Measurements from ENCODE around the gene SLC7A6.
A peak's percentile ranks its signal among the peaks of the same experiment; 100 is the strongest.

Gene SLC7A6

GRCh38 chr16:68296291-68296690 is 32.0 kb downstream of the SLC7A6 start:
- no peak for DNase-seq (ENCODE audit: low read depth)

GRCh38 chr16:68296693-68297092 is 32.4 kb downstream of the SLC7A6 start:
- DNase-seq (ENCODE audit: low read depth) = no peak
- no peak overlapping the region for H3K4me3 ChIP-seq (ENCODE audit: low read depth, low read length)

More at GRCh38 chr16:68296291-68296690, 32.0 kb downstream of the SLC7A6 start:
- no peak overlapping the region for H3K4me3 ChIP-seq (ENCODE audit: low read depth, low read length)

GRCh38 chr16:68297908-68298307 is 33.6 kb downstream of the SLC7A6 start:
- no peak for DNase-seq (ENCODE audit: low read depth)
- no peak overlapping the region for H3K4me3 ChIP-seq (ENCODE audit: low read depth, low read length)

DNA sequence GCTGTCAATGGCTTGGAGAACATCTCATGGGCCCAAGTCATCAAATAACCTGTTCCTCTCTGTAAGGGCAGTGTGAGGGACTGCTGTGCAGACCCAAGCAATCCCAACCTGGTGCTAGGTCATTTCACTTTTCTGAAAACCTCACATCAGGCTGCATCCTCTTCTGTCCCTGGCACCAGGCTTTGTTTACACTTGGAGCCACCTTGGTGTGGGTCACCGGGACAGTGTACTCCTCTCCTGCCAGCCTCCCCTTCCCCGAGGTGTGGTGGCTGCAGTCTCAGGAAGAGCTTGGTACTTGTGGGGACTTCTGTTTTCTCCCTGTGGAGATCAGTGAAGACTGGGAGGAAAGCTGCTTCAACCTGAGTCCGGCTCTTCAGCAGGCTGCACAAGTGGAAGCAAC is 34.0 kb downstream of the SLC7A6 start:
- DNase-seq (ENCODE audit: low read depth) = no peak
- H3K4me3 ChIP-seq (ENCODE audit: low read depth, low read length) = no peak overlapping the region

- DNase-seq (ENCODE audit: low read depth) = no peak
Measured at GRCh38 chr16:68298907-68299561, 34.7 kb downstream of the SLC7A6 start.

DNA sequence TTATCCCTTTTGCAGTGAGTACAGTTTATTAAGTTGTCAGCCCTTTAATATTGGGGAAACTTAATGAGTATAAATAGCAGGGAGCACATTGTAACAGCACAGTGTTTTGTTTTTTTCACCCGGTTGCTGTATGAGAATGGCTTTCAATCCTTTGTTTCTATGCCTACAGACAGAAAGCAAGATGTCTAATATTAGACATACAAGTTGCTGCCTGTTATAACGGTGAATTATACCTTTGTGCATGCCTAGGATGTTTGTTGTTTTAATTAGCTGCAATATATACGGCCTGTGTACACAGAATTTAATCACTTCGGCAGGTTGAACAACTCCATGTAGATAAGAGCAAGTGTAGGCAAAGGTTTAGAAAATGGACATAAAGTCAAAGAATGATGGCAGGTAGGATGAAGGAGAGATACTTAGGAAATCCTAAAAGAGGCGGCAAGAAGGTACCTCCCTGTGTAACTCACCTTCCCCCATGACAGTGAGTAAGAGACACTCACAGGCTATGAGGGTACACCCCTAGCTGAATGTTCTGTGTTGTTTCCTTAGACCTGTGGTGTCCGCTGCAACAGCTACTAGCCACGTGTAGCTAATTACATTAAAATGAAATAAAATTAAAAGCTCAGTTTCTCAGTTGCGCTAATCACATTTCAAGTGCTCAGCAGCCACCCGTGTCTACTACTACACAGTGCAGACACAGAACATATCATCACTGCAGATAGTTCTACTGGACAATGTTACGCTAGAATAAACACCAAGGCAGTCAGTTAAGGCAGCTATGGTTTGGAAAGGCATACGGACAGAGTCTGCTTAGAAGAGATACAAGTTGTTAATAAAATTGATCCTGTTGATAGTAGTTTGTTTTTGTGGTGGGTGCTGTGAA is 35.5 kb downstream of the SLC7A6 start:
- no peak overlapping the region for H3K4me3 ChIP-seq (ENCODE audit: low read depth, low read length)
- DNase-seq (ENCODE audit: low read depth) = no peak

More at GRCh38 chr16:68298907-68299561, 34.7 kb downstream of the SLC7A6 start:
- no peak overlapping the region for H3K4me3 ChIP-seq (ENCODE audit: low read depth, low read length)

- H3K4me3 ChIP-seq (ENCODE audit: low read depth, low read length) = no peak overlapping the region
- DNase-seq (ENCODE audit: low read depth) = no peak
Measured at GRCh38 chr16:68300734-68301459, 36.6 kb downstream of the SLC7A6 start.

DNA sequence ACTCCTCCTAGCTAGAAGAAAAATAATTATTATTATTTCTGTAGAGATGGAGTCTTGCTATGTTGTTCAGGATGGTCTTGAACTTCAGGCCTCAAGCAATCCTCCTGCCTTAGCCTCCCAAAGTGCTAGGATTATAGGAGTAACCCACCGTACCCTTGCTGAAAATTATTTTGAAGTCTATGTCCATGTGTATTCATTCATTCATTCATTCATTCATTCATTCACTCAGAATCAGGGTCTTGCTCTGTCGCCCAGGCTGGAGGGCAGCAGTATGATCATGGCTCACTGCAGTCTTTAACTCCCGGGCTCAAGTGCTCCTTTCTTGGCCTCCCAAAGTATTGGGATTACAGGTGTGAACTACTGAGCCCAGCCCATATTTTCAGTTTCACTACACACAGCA is 42.3 kb downstream of the SLC7A6 start:
- H3K4me3 ChIP-seq (ENCODE audit: low read depth, low read length) = no peak overlapping the region
- DNase-seq (ENCODE audit: low read depth) = no peak

GRCh38 chr16:68309799-68310198 is 45.5 kb downstream of the SLC7A6 start:
- DNase-seq (ENCODE audit: low read depth) = no peak
- peak overlapping the region; percentile 87 for H3K4me3 ChIP-seq (ENCODE audit: low read depth, low read length)

GRCh38 chr16:68310437-68310773 is 46.1 kb downstream of the SLC7A6 start:
- no peak for DNase-seq (ENCODE audit: low read depth)
- H3K4me3 ChIP-seq (ENCODE audit: low read depth, low read length) = peak overlapping the region; percentile 87

DNA sequence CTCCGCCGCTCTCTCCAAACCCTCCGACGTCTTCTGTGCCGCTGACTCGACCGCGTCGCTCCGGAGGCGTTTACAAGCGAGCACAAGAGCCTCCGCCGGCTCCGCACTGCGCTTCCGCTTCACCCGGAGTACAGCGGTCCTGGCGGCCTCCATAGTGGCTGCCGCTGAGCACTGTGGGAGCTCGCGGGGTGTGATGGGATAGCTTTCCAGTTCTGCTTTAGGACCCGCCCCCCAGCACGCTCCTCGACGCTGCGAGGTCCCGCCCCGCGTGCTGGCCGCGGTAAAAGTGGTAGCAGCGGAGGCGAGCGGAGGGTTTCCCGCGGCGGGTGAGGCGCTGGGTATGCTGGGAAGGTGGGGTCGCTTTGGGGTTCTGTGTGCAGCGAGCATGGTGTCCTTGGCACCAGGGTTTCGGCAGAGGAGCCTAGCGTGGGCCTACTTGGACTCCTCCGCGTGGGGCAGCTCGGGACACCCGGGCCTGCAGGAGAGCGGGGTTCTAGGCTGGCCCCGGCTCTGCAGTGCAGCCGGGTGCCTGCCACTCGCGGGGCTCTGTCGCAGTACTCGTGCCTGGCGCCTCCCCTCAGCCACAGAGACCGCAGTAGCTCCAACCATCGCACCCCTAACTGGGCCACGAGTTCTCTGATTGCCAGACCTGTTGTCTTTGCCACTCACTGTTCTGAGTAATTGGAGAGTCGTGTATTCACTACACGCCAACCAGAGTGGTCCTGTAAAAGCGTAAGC is 46.6 kb downstream of the SLC7A6 start, which contains the start of the genes PRMT7 and SLC7A6OS:
PRMT7 (plus strand) TSS at position 246 of the 738 bp plus-strand sequence. CDS start 4,961 bp downstream, outside the sequence.
SLC7A6OS (minus strand) TSS at position 173 of the 738 bp plus-strand sequence; CDS start at position 153, 20 bp downstream.
- peak within 1 kb of the TSS; percentile 87 for H3K4me3 ChIP-seq (ENCODE audit: low read depth, low read length)
- peak; percentile 60 for DNase-seq (ENCODE audit: low read depth)

DNA sequence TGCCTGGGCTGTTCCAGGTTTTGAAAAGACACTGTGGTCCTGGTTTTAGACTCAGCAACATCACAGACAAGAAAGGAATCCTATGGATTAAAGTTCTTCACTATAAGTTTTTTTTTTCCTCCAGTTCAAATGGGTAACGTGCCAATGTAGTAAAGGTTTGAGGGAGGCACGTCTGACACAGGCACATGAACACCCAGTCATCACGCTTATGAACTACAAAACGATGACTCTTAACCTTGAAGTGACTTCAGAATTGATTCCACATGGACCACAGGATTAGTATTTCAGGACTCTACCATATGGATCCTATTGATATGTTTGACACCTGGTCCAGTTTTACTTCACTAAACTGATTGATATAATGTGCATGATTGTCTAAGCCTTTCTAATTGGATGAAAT is 48.8 kb downstream of the SLC7A6 start:
- no peak for DNase-seq (ENCODE audit: low read depth)
- no peak overlapping the region for H3K4me3 ChIP-seq (ENCODE audit: low read depth, low read length)

DNA sequence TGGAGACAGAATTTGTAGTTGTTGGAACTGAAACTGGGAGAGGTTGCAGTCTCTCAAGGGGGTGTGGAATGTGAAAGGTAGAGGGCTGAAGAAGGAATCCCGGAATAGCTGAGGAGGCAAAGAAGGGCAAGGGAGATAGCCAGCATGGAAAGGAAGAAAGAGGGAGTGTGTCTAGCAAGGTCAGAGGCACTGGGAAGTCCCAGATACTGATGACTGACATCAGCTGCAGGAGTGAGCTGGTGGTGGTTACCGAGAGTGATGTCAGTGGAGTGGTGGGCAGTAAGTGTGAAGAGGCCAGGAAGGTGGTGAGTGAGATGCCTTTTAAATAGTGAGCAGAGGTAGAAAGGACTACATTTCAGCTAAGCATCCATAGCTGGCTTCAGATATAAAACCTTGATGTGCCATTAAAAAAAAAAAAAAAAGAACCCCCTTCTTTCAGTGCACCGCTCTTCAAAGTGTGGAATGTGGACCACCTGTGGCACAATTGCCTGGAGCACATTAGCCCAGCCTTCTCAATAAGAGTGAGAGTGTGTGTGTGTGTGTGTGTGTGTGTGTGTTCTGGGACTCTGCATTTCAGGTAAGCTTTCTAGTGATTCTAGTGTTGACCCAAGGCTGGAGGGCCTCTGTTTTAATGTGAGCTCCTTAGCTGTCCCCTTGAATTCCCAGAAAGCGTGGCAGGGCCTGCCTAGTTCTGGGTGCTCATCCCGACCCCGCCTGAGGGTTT is 55.0 kb downstream of the SLC7A6 start:
- DNase-seq (ENCODE audit: low read depth) = no peak
- no peak overlapping the region for H3K4me3 ChIP-seq (ENCODE audit: low read depth, low read length)

- no peak overlapping the region for H3K4me3 ChIP-seq (ENCODE audit: low read depth, low read length)
- no peak for DNase-seq (ENCODE audit: low read depth)
Measured at GRCh38 chr16:68324336-68324735, 60.0 kb downstream of the SLC7A6 start.

DNA sequence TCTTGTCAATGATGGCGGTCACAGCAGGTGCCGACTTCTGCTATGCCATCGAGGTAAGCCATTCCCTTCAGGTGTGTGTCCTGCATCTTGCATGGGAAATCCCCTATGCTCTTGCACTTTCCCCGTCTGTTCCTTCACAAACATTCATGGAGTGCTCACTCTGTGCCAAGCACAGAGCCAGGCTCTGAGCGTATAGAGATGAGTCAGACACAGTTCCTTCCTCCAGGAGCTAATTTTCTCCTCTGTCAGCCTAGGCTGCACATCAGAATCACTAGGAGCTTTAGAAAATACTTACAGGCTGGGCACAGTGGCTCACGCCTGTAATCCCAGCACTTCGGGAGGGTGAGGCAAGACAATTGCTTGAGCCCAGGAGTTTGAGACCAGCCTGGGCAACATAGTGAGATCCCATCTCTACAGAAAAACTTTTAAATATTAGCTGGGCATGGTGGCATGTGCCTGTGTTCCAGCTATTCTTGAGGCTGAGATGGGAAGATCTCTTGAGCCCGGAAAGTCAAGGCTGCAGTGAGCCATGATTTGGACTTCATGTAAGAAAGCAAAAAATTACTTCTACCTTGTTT is 60.5 kb downstream of the SLC7A6 start:
- no peak for DNase-seq (ENCODE audit: low read depth)
- H3K4me3 ChIP-seq (ENCODE audit: low read depth, low read length) = no peak overlapping the region

- no peak overlapping the region for H3K4me3 ChIP-seq (ENCODE audit: low read depth, low read length)
- DNase-seq (ENCODE audit: low read depth) = peak; percentile 41
Measured at GRCh38 chr16:68328151-68328859, 64.0 kb downstream of the SLC7A6 start.

DNA sequence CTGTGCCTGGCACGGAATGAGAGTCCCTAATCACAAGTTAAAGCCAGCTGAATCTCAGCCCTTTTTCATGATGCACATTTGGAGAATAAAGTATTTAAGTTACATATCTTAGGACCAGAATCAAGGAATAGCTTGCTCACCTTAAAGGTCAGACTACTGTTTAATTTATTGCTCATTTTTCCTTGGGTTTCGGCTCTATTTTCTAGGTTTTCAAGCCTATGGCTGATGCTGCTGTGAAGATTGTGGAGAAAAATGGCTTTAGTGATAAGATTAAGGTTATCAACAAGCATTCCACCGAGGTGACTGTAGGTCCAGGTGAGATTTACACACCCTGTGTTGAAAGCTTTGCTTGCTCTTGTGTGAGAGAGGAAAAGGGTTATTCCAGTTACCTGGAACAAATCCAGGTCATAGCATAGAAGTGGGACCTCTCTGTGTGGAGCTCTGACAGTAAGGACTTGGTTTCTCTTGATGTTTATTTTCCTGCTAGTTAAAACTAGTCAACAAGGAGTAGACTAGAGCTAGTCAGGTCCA is 64.6 kb downstream of the SLC7A6 start:
- no peak for DNase-seq (ENCODE audit: low read depth)
- H3K4me3 ChIP-seq (ENCODE audit: low read depth, low read length) = no peak overlapping the region

Data from skeletal muscle cell (primary cell).